PC-9 (cell line): ENCODE results near the gene MRM1. TPM values are rescaled to one million over a fixed set of nuclear protein-coding genes. Genes with fewer than 3 reads are reported as not detected.

ENCODE experiments used
- BruUV-seq: library from RNA; stranded (reverse); fragments of 400-500 nt; replicated peaks from 2 replicates; lab custom pipeline; 2021; lab: Mats Ljungman, UMichigan
- CTCF ChIA-PET: fragments of 300-600 bp; sonication (Branson Sonifier 250); formaldehyde crosslinking; loops from one replicate; lab custom pipeline; 2022; ENCODE audit warnings: antibody characterized with exemption; lab: Charles Lee
- POLR2A ChIA-PET: fragments of 300-600 bp; sonication (Branson Sonifier 250); formaldehyde crosslinking; loops from one replicate; lab custom pipeline; 2022; ENCODE audit warnings: antibody characterized with exemption; ENCODE audit not compliant: unreplicated experiment; lab: Charles Lee
- DNase-seq, 2 experiments: peaks; one replicate each; pipeline versions ENCODE4 v3.0.0 to v3.0.0-alpha.2; 2015 to 2022; ENCODE audit warnings: mixed read lengths in 1 of 2
- H2AFZ ChIP-seq: fragments of 200-600 bp; sonication (generic); 2 replicates; pipeline ENCODE4 v1.8.1; 2017; ENCODE audit warnings: antibody characterized with exemption
- H3F3A ChIP-seq: fragments of 200-600 bp; sonication (generic); 2 replicates; pipeline ENCODE4 v1.8.1; 2017; ENCODE audit warnings: antibody characterized with exemption, mild to moderate bottlenecking, low read depth; ENCODE audit not compliant: insufficient read depth
- H3K27ac ChIP-seq: fragments of 200-600 bp; sonication (generic); 2 replicates; pipeline ENCODE4 v1.6.1; 2016; ENCODE audit warnings: mixed run types
- H3K27me3 ChIP-seq: fragments of 200-600 bp; sonication (generic); 2 replicates; pipeline ENCODE4 v1.6.1; 2016; ENCODE audit warnings: low read depth, mixed run types; ENCODE audit not compliant: insufficient read depth
- H3K36me3 ChIP-seq: fragments of 200-600 bp; sonication (generic); 2 replicates; pipeline ENCODE4 v1.6.1; 2016; ENCODE audit warnings: low read depth, mixed run types
- H3K4me1 ChIP-seq: fragments of 200-600 bp; sonication (generic); replicated peaks from 2 replicates; pipeline ENCODE4 v1.6.1; 2016; ENCODE audit warnings: mixed run types; ENCODE audit not compliant: insufficient read depth
- H3K4me2 ChIP-seq: fragments of 200-600 bp; sonication (generic); 2 replicates; pipeline ENCODE4 v1.6.1; 2017; ENCODE audit warnings: mixed run types
- H3K4me3 ChIP-seq: fragments of 200-600 bp; sonication (generic); 2 replicates; pipeline ENCODE4 v1.6.1; 2016; ENCODE audit warnings: mixed run types
- H3K79me2 ChIP-seq: fragments of 200-600 bp; sonication (generic); 2 replicates; pipeline ENCODE4 v1.6.1; 2017; ENCODE audit warnings: low read depth, mixed run types
- H3K9me2 ChIP-seq: fragments of 200-600 bp; sonication (generic); 2 replicates; pipeline ENCODE4 v1.8.1; 2017; ENCODE audit warnings: mild to moderate bottlenecking; ENCODE audit not compliant: insufficient read depth
- H3K9me3 ChIP-seq: fragments of 200-600 bp; sonication (generic); 2 replicates; pipeline ENCODE4 v1.8.1; 2016; ENCODE audit warnings: low read depth; ENCODE audit not compliant: insufficient read depth
- H4K20me1 ChIP-seq: fragments of 200-600 bp; sonication (generic); 2 replicates; pipeline ENCODE4 v1.8.1; 2017; ENCODE audit not compliant: insufficient read depth
- EZH2 ChIP-seq: fragments of 200-600 bp; sonication (generic); IDR thresholded peaks from 2 replicates; pipeline ENCODE4 v1.8.0; 2017; ENCODE audit warnings: antibody characterized with exemption, low read depth
- intact Hi-C: fragments of 100-400 bp; cut with micrococcal nuclease; formaldehyde crosslinking; loops from one replicate; pipeline ENCODE4 v1.10.0; 2022; ENCODE audit not compliant: unreplicated experiment
- total RNA-seq: library from RNA; stranded (reverse); gene quantifications from 2 replicates; pipeline ENCODE4 v1.2.3, GENCODE V29; 2021
- TF ChIP-seq, protein P1 (sequence below): fragments of 200-600 bp; sonication (generic); conservative IDR thresholded peaks from 2 replicates; pipeline ENCODE4 v1.6.1; 2017; ENCODE audit warnings: mixed run types, antibody characterized with exemption, mild to moderate bottlenecking, moderate library complexity

The MRM1 gene
- total RNA-seq, 1 experiment from 2014 or later: 9.6 TPM

DNA sequence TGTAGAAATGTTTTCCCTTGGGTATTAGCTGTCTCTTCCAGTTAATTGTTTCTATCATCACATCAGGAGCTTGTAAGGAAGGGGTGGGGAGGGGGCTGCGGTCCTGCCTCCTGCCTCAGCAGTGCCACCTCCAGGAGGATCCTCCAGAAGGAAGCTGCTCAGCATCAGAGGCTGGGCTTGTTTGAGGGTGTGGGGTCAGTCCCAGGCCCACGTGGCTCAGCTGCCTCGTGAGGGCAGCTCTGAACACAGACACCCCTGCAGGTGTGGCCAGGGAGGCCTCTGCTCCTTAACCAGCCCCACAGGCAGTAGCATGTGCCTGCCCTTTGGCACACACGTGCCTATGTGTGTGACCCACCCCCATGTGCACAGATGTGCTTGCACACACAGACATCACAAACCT, 46.3 kb downstream of the MRM1 start:
- intact Hi-C loops: no loop called here
- ChIA-PET CTCF (interaction anchor here (0.7 kb wide), 1 partner anchor 400 kb away, joined by 6 read pairs; no protein-coding TSS in a partner anchor), POLR2A (no interaction called here)
- Histone ChIP-seq H3K27me3 (peaks cover 17% of the 10 kb centered on the region), H3F3A (no peaks in the 10 kb centered on the region), H3K36me3 (no peaks in the 10 kb centered on the region), H3K9me2 (no peaks in the 10 kb centered on the region), H2AFZ (no peak overlapping the region), H4K20me1 (no peaks in the 10 kb centered on the region), H3K4me2 (no peak overlapping the region), H3K4me1 (peaks cover 8% of the 10 kb centered on the region), H3K9me3 (no peaks in the 10 kb centered on the region), H3K4me3 (no peak overlapping the region), H3K79me2 (no peaks in the 10 kb centered on the region), H3K27ac (no peak overlapping the region)
- TF ChIP-seq EZH2: no peak
- TF ChIP-seq, protein P1, sequence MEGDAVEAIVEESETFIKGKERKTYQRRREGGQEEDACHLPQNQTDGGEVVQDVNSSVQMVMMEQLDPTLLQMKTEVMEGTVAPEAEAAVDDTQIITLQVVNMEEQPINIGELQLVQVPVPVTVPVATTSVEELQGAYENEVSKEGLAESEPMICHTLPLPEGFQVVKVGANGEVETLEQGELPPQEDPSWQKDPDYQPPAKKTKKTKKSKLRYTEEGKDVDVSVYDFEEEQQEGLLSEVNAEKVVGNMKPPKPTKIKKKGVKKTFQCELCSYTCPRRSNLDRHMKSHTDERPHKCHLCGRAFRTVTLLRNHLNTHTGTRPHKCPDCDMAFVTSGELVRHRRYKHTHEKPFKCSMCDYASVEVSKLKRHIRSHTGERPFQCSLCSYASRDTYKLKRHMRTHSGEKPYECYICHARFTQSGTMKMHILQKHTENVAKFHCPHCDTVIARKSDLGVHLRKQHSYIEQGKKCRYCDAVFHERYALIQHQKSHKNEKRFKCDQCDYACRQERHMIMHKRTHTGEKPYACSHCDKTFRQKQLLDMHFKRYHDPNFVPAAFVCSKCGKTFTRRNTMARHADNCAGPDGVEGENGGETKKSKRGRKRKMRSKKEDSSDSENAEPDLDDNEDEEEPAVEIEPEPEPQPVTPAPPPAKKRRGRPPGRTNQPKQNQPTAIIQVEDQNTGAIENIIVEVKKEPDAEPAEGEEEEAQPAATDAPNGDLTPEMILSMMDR: no peak; the same call in 1 of the 2 replicates
- BruUV-seq: no TSS peak
- no peak for DNase-seq

DNA sequence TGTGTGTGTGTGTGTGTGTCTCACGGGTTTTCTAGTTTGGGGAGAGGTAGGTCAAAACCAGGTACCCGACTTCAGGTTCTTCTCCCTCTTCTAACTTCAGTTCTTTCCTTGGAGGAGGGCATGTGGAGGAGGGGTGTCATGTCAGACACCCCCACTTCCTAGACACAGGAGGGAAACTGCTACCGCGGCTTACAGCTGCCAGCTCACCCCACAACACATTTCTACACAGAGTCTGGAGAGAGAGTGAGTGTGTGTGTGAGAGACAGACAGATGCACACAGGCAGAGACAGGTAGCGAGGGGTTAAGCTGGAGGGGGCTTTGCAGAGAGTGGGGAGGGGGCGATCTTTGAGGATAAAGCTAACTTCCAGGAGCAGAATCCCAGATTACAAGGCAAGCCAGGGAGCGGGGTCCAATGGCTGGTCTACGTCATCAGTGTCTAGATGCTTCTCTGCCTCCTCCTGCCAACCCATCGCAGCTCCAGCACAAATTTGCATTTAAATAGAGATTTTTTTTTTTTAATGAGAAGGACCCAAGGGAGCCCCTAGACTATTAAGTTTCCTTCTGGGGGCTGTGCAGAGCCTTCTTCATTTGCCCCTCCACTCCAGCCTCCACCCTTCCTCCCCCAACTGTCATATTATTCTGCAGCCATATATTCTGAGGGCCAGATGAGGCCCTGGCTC, 48.9 kb downstream of the MRM1 start:
- POLR2A ChIA-PET: no interaction called here
- no peaks in the 10 kb centered on the region for H3K79me2 ChIP-seq
- TF ChIP-seq EZH2: no peak
- TF ChIP-seq, protein P1: no peak
- H3K4me2 ChIP-seq: no peak overlapping the region
- DNase-seq: no peak
- H3K4me3 ChIP-seq: no peak overlapping the region
- H3K9me2 ChIP-seq: no peaks in the 10 kb centered on the region
- 0 out of 2 replicates have a peak, but pooled peaks cover 4% of the 10 kb centered on the region for H3K27me3 ChIP-seq
- H3F3A ChIP-seq: no peaks in the 10 kb centered on the region
- intact Hi-C loops: no loop called here
- H4K20me1 ChIP-seq: no peaks in the 10 kb centered on the region
- H3K36me3 ChIP-seq: no peaks in the 10 kb centered on the region
- no peak overlapping the region for H3K27ac ChIP-seq
- no peaks in the 10 kb centered on the region for H3K9me3 ChIP-seq
- CTCF ChIA-PET: no interaction called here
- peaks cover 15% of the 10 kb centered on the region for H3K4me1 ChIP-seq
- H2AFZ ChIP-seq: no peak overlapping the region
- BruUV-seq: no TSS peak

- ChIA-PET POLR2A (no interaction called here), CTCF (no interaction called here)
- no TSS peak for BruUV-seq
- H3K9me2 ChIP-seq: no peaks in the 10 kb centered on the region
- no peaks in the 10 kb centered on the region for H3K27me3 ChIP-seq
- no peaks in the 10 kb centered on the region for H3K9me3 ChIP-seq
- H3K4me1 ChIP-seq: peaks cover 15% of the 10 kb centered on the region
- DNase-seq: no peak
- H3K4me3 ChIP-seq: no peak overlapping the region
- no peak overlapping the region for H2AFZ ChIP-seq
- H4K20me1 ChIP-seq: no peaks in the 10 kb centered on the region
- no peaks in the 10 kb centered on the region for H3K36me3 ChIP-seq
- H3K27ac ChIP-seq: no peak overlapping the region
- no peaks in the 10 kb centered on the region for H3F3A ChIP-seq
- no peak overlapping the region for H3K4me2 ChIP-seq
- H3K79me2 ChIP-seq: no peaks in the 10 kb centered on the region
- no peak for TF ChIP-seq EZH2
- TF ChIP-seq, protein P1: no peak
- intact Hi-C loops: no loop called here
Observed at GRCh38 chr17:36653374-36653773, 52.0 kb downstream of the MRM1 start.
